C4-2B (cell line): Measurements from ENCODE around the gene TNIP3.

Source experiments
- ZFX ChIP-seq: fragments of 450-650 bp; IDR thresholded peaks from 2 replicates; pipeline ENCODE4 v1.6.1; 2017
- TF ChIP-seq, protein P1 (sequence below): fragments of 450-650 bp; conservative IDR thresholded peaks from 2 replicates; pipeline ENCODE4 v1.5.1; 2017; ENCODE audit warnings: mild to moderate bottlenecking

DNA sequence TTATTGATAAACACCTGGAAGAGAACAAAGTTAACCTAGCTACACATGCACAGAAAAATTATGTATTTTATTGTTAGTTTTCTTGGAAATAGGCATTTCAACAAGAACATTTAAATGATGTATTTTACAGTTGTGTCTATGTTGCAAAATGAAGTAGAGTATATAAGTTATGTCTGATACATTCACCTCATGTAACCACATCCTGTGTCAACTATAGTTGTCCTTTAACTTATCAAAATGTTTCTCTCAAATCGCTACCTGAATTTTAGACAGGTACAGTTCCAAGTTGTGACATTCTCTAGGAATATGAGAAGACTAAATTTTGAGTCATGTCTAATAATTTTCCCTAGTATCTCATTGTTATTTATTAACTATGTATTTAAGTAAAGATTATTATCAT lies 27.2 kb upstream of the TNIP3 start:
- TF ChIP-seq, protein P1, sequence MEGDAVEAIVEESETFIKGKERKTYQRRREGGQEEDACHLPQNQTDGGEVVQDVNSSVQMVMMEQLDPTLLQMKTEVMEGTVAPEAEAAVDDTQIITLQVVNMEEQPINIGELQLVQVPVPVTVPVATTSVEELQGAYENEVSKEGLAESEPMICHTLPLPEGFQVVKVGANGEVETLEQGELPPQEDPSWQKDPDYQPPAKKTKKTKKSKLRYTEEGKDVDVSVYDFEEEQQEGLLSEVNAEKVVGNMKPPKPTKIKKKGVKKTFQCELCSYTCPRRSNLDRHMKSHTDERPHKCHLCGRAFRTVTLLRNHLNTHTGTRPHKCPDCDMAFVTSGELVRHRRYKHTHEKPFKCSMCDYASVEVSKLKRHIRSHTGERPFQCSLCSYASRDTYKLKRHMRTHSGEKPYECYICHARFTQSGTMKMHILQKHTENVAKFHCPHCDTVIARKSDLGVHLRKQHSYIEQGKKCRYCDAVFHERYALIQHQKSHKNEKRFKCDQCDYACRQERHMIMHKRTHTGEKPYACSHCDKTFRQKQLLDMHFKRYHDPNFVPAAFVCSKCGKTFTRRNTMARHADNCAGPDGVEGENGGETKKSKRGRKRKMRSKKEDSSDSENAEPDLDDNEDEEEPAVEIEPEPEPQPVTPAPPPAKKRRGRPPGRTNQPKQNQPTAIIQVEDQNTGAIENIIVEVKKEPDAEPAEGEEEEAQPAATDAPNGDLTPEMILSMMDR: no peak
- TF ChIP-seq ZFX: no peak
